K562 (cell line): ENCODE results near the gene BRAF. TPM values are rescaled to one million over a fixed set of nuclear protein-coding genes. Genes with fewer than 3 reads are reported as not detected.

Experiments used
- ASH1L ChIP-seq: fragments of 450-650 bp; IDR thresholded peaks from 2 replicates; pipeline ENCODE4 v1.6.1; 2018; ENCODE audit warnings: borderline replicate concordance, mild to moderate bottlenecking, low read depth; ENCODE audit not compliant: partially characterized antibody
- ATF7 ChIP-seq: fragments of 450-650 bp; IDR thresholded peaks from 2 replicates; pipeline ENCODE4 v1.7.1; 2014; ENCODE audit warnings: mild to moderate bottlenecking, moderate library complexity
- CCAR2 ChIP-seq: fragments of 200-400 bp; formaldehyde crosslinking; IDR thresholded peaks from 2 replicates; pipeline ENCODE4 v1.6.1; 2017; ENCODE audit warnings: mild to moderate bottlenecking, low read depth, low read length
- DPF2 ChIP-seq: fragments of 450-650 bp; IDR thresholded peaks from 2 replicates; pipeline ENCODE4 v1.6.1; 2016
- FOXK1 ChIP-seq: sonication (generic); formaldehyde crosslinking; IDR thresholded peaks from 2 replicates; pipeline ENCODE4 v1.8.0; 2022; ENCODE audit warnings: missing genetic modification reagents, mild to moderate bottlenecking, borderline replicate concordance
- GTF2F1 ChIP-seq: IDR thresholded peaks from 2 replicates; pipeline ENCODE4 v1.6.1; 2011; ENCODE audit warnings: low read depth, low read length, improper control_type of control experiment
- MYBL2 ChIP-seq, 2 experiments: fragments of 450-650 bp in 1 of 2; sonication (generic) in 1 of 2; formaldehyde crosslinking in 1 of 2; IDR thresholded peaks; 2 replicates each; pipeline versions ENCODE4 v1.6.1 to v1.8.1; 2017 to 2022; ENCODE audit warnings: borderline replicate concordance in 1 of 2, inconsistent platforms in 1 of 2, low read depth in 1 of 2, mild to moderate bottlenecking in 1 of 2, missing genetic modification reagents in 1 of 2, moderate library complexity in 1 of 2
- NFE2L1 ChIP-seq: fragments of 450-650 bp; IDR thresholded peaks from 2 replicates; pipeline ENCODE4 v1.6.1; 2016; ENCODE audit warnings: missing genetic modification characterization, low read depth, mild to moderate bottlenecking, missing compliant biosample characterization, moderate library complexity, borderline replicate concordance
- NONO ChIP-seq, 2 experiments: fragments of 200-400 bp in 1 of 2; fragments of 450-650 bp in 1 of 2; formaldehyde crosslinking in 1 of 2; IDR thresholded peaks; 2 replicates each; pipeline ENCODE4 v1.6.1; 2017; ENCODE audit warnings: low read depth in 2 of 2, mild to moderate bottlenecking in 2 of 2, moderate library complexity in 2 of 2, low read length in 1 of 2
- RBFOX2 ChIP-seq: fragments of 200-400 bp; formaldehyde crosslinking; IDR thresholded peaks from 2 replicates; pipeline ENCODE4 v1.6.1; 2017; ENCODE audit warnings: low read depth, mild to moderate bottlenecking, low read length, moderate library complexity
- RNF2 ChIP-seq: sonication (generic); IDR thresholded peaks from 2 replicates; pipeline ENCODE4 v1.6.1; 2016
- SAP30 ChIP-seq: fragments of 200-600 bp; sonication (generic); IDR thresholded peaks from 2 replicates; pipeline ENCODE4 v1.6.1; 2012; ENCODE audit warnings: borderline replicate concordance, low read depth, mild to moderate bottlenecking, moderate library complexity, low read length, control low read depth, inconsistent platforms; ENCODE audit not compliant: insufficient read depth, poor library complexity, severe bottlenecking
- SP2 ChIP-seq: IDR thresholded peaks from 2 replicates; pipeline ENCODE4 v1.6.1; 2011; ENCODE audit warnings: mild to moderate bottlenecking, low read depth, low read length, moderate library complexity; ENCODE audit not compliant: poor library complexity, severe bottlenecking; ENCODE audit errors: extremely low read depth
- SUPT5H ChIP-seq: fragments of 450-650 bp; IDR thresholded peaks from 2 replicates; pipeline ENCODE4 v1.6.1; 2016
- TAL1 ChIP-seq: fragments of 450-650 bp; IDR thresholded peaks from 2 replicates; pipeline ENCODE4 v1.6.1; 2016; ENCODE audit warnings: mild to moderate bottlenecking
- polyA plus RNA-seq, 8 experiments: library from polyadenylated mRNA; depleted of rRNA in 4 of 8; stranded (reverse) in 5 of 8; unstranded in 3 of 8; fragments of >200 nt; fragmentation: Nextera tagmentation in 2 of 8; fragmentation: Illumina TruSeq in 1 of 8; extraction: Ambion mirVana in 2 of 8; extraction: Trizol in 1 of 8; gene quantifications; 2 replicates each; pipeline versions ENCODE4 v1.2.1 to v1.2.3, GENCODE V29; 2011 to 2014; ENCODE audit warnings: inconsistent platforms in 1 of 8, missing spikeins in 1 of 8
- total RNA-seq, 7 experiments: library from RNA; depleted of rRNA in 6 of 7; stranded (reverse); fragments of >200 nt in 6 of 7; fragmentation: Illumina TruSeq in 2 of 7; extraction: Trizol in 2 of 7; gene quantifications; 2 replicates each; pipeline versions ENCODE4 v1.2.1 to v1.2.3, GENCODE V29; 2011 to 2021; ENCODE audit warnings: low replicate concordance in 1 of 7
- TF ChIP-seq, protein P1 (sequence below), 3 experiments: fragments of 200-800 bp in 1 of 3; fragments of 250-450 bp in 1 of 3; fragments of 450-650 bp in 1 of 3; sonication (Bioruptor Pico) in 1 of 3; sonication (Bioruptor generic) in 1 of 3; formaldehyde crosslinking in 1 of 3; IDR thresholded peaks; 2 replicates each; pipeline versions ENCODE4 v1.6.1 to v1.8.0; 2016 to 2022; ENCODE audit warnings: mild to moderate bottlenecking in 2 of 3, missing genetic modification characterization in 2 of 3, missing compliant biosample characterization in 1 of 3, moderate library complexity in 1 of 3
- TF ChIP-seq, protein P2 (sequence below): fragments of 250-450 bp; sonication (Bioruptor Pico); IDR thresholded peaks from 2 replicates; pipeline ENCODE4 v1.4.0; 2020; ENCODE audit warnings: mild to moderate bottlenecking, moderate library complexity, borderline replicate concordance
- TF ChIP-seq, protein P3 (sequence below): fragments of 250-450 bp; sonication (Bioruptor Pico); IDR thresholded peaks from 2 replicates; pipeline ENCODE4 v1.5.0; 2020; ENCODE audit warnings: mild to moderate bottlenecking, borderline replicate concordance

The BRAF gene
- total and polyA plus RNA-seq, 9 of the 15 experiments (the other 6 are each of a cell fraction or from before 2014, with no cell fraction given): 3.6 to 38.3 (median 21.9) TPM

DNA sequence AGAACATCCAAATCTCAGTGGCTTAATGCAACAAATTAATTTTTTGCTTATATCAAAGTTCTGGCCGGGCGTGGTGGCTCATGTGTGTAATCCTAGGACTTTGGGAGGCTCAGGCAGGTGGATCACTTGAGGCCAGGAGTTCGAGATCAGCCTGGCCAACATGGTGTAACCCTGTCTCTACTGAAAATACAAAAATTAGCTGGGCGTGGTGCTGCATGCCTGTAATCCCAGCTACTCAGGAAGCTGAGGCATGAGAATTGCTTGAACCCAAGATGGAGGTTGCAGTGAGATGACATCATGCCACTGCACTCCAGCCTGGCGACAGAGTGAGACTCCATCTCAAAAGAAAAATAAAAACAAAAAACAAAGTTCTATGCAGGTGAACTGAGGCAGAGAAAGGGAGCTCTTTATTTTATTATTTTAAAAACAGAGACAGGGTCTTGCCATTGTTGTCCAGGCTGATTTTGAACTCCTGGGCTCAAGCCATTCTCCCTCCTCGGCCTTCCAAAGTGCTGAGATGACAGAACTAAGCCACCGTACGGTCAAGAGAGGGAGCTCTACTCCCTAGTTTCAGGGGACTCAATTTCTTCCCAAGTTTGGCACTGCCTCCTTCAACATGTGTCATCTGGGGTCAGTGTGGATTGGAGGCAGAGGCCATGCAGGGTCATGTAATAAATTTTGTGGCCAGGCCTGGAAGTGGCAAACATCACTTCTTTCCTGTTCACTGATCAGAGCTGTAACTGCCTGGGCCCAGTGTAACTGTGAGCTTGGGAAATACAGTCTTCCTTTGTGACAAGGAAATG, 249.6 kb downstream of the BRAF start (continued):
- no peak for TF ChIP-seq SP2
- no peak for TF ChIP-seq SAP30
- no peak for TF ChIP-seq ASH1L
- TF ChIP-seq, protein P1, sequence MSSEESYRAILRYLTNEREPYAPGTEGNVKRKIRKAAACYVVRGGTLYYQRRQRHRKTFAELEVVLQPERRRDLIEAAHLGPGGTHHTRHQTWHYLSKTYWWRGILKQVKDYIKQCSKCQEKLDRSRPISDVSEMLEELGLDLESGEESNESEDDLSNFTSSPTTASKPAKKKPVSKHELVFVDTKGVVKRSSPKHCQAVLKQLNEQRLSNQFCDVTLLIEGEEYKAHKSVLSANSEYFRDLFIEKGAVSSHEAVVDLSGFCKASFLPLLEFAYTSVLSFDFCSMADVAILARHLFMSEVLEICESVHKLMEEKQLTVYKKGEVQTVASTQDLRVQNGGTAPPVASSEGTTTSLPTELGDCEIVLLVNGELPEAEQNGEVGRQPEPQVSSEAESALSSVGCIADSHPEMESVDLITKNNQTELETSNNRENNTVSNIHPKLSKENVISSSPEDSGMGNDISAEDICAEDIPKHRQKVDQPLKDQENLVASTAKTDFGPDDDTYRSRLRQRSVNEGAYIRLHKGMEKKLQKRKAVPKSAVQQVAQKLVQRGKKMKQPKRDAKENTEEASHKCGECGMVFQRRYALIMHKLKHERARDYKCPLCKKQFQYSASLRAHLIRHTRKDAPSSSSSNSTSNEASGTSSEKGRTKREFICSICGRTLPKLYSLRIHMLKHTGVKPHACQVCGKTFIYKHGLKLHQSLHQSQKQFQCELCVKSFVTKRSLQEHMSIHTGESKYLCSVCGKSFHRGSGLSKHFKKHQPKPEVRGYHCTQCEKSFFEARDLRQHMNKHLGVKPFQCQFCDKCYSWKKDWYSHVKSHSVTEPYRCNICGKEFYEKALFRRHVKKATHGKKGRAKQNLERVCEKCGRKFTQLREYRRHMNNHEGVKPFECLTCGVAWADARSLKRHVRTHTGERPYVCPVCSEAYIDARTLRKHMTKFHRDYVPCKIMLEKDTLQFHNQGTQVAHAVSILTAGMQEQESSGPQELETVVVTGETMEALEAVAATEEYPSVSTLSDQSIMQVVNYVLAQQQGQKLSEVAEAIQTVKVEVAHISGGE (CRISPR knock-in tag; IDR thresholded peaks at IDR 0.05): no peak
- TF ChIP-seq CCAR2: no peak
- TF ChIP-seq RBFOX2: no peak
- TF ChIP-seq NFE2L1 (tag): no peak
- TF ChIP-seq NONO (IDR thresholded peaks at IDR 0.05; ENCODE audit: low read depth in 2 of 2, low read length in 1 of 2): no peak
- TF ChIP-seq TAL1: no peak
- peak; percentile 23; the same call in 1 of the 2 replicates for TF ChIP-seq DPF2
- TF ChIP-seq MYBL2 (IDR thresholded peaks at IDR 0.05; ENCODE audit: low read depth): no peak
- no peak for TF ChIP-seq MYBL2 (CRISPR knock-in tag; IDR thresholded peaks at IDR 0.05; ENCODE audit: borderline replicate concordance)
- no peak for TF ChIP-seq GTF2F1
- TF ChIP-seq RNF2: no peak
- TF ChIP-seq, protein P2, sequence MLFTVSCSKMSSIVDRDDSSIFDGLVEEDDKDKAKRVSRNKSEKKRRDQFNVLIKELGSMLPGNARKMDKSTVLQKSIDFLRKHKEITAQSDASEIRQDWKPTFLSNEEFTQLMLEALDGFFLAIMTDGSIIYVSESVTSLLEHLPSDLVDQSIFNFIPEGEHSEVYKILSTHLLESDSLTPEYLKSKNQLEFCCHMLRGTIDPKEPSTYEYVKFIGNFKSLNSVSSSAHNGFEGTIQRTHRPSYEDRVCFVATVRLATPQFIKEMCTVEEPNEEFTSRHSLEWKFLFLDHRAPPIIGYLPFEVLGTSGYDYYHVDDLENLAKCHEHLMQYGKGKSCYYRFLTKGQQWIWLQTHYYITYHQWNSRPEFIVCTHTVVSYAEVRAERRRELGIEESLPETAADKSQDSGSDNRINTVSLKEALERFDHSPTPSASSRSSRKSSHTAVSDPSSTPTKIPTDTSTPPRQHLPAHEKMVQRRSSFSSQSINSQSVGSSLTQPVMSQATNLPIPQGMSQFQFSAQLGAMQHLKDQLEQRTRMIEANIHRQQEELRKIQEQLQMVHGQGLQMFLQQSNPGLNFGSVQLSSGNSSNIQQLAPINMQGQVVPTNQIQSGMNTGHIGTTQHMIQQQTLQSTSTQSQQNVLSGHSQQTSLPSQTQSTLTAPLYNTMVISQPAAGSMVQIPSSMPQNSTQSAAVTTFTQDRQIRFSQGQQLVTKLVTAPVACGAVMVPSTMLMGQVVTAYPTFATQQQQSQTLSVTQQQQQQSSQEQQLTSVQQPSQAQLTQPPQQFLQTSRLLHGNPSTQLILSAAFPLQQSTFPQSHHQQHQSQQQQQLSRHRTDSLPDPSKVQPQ (CRISPR knock-in tag): no peak
- no peak for TF ChIP-seq FOXK1 (CRISPR knock-in tag)
- peak; percentile 92 for TF ChIP-seq ATF7
- TF ChIP-seq, protein P3, sequence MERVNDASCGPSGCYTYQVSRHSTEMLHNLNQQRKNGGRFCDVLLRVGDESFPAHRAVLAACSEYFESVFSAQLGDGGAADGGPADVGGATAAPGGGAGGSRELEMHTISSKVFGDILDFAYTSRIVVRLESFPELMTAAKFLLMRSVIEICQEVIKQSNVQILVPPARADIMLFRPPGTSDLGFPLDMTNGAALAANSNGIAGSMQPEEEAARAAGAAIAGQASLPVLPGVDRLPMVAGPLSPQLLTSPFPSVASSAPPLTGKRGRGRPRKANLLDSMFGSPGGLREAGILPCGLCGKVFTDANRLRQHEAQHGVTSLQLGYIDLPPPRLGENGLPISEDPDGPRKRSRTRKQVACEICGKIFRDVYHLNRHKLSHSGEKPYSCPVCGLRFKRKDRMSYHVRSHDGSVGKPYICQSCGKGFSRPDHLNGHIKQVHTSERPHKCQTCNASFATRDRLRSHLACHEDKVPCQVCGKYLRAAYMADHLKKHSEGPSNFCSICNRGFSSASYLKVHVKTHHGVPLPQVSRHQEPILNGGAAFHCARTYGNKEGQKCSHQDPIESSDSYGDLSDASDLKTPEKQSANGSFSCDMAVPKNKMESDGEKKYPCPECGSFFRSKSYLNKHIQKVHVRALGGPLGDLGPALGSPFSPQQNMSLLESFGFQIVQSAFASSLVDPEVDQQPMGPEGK (CRISPR knock-in tag): no peak
- no peak for TF ChIP-seq SUPT5H
